GM19240 (cell line): ENCODE results near the gene SIRPG.
"Not testable (repeated sequence)": the region's sequence is repeated elsewhere in the genome, so short reads cannot be mapped to it uniquely, and the experiment has no call there.

Source experiments
- DNase-seq: peaks from one replicate; pipeline ENCODE4 v3.0.0; 2011; ENCODE audit warnings: low spot score; ENCODE audit not compliant: insufficient read length

SIRPG gene

DNA sequence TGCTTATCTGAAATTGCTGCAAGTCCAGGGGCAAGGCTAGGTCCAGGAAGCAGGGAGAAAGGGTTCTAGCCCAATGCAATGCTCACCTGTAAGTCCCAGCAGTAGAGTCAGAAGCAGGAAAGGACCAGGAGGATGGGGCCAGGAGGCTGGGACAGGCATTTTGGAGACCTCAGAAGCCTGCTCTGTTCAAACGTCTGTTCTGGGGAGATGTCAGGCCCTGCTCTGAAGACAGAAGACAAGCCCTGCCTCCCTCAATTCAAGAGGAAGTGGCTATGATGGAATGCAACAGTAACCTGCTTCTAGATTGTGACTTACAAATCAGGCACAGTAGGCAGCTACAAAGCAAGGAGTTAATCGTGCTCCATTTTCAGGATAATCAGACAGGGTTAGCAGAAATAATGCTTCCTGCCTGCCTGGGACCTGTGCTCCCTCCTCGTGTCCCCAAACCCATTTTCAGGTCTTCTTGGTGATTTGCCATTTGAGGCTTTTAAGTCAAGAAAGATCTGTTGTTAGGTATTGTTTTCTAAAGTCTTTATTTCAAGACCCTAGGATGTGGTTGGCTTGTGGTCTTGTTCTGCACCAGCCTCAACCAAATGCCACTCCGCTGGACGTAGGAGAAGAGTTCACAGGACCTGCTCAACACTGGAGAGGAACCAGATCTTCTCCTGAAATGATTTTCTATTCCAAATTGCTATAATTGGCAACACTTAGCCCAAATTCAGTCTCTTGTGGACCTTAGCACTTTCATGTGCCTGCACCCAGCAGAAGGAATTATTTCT, at the start of gene SIRPG:
Gene SIRPG (minus strand): TSS at position 224 of the 779 bp plus-strand sequence. CDS start 65 bp downstream, at position 159.
- no peak for DNase-seq

DNA sequence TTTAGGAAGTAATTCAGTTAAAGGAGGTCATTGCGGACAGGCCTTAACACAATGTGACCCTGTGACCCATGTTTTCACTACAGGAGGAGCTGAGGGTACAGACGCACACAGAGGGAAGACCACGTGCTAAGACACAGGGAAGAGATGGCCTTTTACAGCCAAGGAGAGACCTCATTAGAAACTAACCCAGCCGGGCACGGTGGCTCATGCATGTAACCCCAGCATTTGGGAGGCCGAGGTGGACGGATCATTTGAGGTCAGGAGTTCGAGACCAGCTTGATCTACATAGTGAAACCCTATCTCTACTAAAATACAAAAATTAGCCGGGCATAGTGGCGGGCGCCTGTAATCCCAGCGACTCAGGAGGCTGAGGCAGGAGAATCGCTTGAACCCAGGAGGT, 49.3 kb upstream of the SIRPG start:
- not testable (repeated sequence) for DNase-seq

DNA sequence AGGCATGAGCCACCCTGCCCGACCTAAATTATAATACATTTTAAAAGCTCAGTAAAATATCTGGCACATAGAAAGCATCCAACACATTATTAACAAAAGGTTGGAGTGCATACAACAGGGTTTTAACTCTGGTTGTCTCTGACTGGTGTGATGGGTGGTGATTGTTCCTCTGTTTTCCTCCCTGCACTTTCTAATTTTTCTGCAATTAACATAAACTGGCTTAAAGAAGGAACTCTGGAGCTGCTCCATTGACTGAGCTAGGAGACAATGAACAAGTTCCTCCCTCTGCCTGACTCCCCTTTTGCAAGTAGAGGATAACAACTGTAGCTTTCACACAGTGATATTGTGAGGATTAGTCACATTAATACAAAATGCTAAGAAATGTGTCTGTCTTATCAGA, 48.5 kb upstream of the SIRPG start:
- no peak for DNase-seq

DNA sequence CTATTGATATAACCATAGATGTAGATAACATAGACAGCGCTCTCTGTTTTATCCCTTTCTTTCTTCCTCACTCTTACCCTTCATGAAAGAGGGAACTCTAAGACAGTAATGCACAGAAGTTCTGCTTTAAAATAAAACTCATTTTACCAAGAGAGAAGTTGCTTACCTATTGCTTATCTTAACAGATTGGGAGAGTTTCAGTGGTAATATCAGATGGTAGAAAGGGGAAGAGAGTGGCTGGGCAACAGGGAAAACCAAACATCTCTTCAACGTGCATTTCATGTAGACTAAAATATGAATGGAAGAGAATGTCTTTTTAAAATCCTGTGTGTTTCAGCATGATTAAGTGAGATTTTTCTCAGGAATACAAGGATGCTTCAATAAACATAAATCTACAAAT, 45.3 kb upstream of the SIRPG start:
- no peak for DNase-seq

DNA sequence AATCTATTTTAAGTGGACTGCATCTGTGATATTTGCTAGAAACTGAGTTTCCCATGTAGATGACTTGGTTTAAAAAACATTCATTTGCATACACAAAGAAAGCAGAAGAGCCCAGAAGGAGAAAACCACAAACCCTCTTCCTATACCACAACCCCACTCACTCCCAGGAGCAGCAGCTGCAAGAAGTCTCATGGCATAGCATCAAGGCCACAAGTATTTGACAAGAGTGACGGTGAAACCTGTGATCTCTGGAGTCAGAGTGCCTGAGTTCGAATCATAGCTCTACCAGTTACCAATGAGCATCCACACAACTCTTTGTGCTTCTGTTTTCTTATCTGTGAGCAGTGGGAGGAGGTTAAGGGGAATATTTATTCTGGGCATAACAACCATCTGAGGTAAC, 44.7 kb upstream of the SIRPG start:
- no peak for DNase-seq

DNA sequence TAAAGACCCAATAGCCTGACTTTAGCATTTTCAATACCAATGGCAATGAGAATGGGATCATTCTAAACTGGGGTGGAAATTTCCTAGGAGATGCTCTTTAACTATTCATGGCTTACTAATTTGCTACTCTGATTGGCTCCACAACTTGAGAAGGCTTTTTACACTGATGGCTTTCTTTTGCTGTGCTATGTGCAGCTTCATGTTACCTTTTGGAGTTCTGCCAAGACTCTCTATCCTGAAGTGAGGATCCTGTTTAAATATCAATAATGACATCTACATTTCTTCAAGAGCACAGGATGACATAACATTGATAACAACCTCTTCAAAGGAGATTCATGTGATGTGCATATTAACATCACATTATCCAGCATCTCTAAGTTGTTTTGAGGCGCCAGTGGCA, 43.4 kb upstream of the SIRPG start:
- no peak for DNase-seq

DNA sequence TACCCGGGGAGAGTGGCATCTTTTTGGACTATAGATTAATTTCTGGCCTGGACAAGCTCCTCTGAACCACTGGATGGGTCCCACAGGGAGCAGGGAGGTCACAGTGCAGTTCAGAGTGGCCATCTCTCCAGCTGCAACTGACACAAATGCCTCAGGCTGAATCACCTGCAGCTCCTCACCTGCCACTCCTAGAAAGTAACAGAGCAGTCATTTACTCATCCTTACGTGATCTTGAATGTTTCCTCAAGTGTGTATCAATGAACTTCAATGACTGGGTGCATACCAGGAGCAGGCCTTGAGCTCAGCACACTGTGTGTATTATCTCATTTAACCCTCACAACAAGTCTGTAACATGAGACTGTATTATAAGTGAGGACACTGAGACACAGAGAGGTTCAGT, 40.0 kb upstream of the SIRPG start:
- no peak for DNase-seq

DNA sequence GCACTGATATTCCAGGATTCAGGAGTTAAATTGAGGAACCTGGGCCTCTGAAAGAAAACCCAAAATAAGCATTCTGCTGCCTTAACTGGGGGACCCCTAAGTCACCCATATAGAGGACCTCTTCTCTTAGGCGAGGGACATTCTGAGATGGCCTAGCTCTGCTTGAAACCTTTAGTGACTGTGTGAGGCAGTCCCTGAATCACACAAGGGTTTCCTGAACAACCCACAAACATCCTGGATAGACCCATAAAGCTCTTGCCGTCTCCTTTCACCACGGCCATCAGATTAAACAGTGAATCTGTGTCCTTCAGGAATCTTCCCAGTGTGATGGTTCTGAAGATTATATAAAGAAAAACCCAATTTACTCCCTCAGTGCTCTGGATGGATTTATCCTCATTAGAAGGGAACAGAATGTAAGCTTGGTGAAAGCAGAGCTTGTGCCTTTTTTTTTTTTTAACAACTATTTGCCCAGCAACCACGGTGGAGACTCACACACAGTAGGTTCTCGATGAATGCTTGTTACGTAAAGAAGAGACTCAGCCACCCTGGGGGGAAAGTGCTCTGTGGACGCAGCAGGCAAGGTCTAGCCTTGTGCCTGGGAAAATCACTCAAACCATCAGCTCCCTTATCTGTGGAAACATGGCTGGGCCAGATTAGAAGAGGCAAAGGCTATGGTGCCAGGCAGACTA, 39.1 kb upstream of the SIRPG start:
- DNase-seq: no peak

DNA sequence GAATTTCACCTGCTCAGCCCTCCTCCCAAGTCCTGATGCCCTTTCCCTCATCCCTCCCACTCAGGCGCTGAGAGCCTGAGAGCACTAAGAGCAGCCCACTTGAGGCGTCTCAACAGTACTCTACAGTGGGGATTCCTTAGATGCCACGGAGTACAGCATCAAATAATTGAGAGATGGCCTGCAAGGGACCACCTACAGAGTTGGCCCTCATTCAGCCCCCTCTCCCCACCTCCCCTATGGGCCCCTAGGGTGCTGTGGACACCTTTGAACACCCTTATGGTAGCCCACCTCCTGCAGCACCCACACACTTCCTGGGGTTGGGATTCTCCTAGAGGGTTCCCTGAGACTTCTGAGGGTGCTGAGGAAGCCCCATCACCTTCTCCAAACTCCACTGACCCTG, 37.1 kb upstream of the SIRPG start:
- no peak for DNase-seq

DNA sequence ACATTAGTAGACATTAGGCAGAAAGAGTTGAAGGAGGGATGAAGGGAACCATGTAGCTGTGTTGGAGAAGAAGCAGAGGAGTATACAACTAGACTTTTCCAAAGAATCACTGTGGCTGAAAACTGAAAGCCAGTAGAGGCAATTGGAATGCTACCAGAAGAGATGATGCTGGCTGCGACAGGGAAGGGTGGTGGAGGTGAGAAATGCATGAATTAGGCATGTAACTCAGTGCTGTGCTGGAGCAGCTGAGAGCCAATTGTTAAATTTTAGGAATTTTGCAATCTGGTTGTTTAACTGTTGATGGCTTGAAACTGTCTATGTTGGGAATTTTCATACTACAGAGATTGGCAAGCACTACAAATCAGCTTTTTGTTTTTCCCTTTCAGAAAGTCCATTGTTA, 35.8 kb upstream of the SIRPG start:
- no peak for DNase-seq

DNA sequence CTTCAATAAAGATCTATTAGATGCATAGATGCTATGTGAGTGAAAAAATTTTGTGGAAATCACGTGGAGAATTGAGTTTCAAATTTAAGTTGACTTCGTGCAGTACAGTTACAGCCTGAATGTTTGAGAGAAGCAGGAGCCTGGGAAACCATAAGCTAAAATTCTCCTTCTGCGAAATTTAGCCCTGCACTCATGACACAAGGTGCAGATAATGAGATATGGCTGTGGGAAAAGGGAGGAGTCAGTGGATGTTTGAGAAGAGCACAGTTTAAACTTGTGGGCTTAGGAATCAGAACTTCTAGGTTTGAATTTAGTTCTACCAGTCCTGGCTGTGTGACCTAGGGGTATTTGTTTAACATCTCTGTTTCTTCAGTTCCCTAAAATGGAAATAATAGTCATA, 32.1 kb upstream of the SIRPG start:
- DNase-seq: no peak

DNA sequence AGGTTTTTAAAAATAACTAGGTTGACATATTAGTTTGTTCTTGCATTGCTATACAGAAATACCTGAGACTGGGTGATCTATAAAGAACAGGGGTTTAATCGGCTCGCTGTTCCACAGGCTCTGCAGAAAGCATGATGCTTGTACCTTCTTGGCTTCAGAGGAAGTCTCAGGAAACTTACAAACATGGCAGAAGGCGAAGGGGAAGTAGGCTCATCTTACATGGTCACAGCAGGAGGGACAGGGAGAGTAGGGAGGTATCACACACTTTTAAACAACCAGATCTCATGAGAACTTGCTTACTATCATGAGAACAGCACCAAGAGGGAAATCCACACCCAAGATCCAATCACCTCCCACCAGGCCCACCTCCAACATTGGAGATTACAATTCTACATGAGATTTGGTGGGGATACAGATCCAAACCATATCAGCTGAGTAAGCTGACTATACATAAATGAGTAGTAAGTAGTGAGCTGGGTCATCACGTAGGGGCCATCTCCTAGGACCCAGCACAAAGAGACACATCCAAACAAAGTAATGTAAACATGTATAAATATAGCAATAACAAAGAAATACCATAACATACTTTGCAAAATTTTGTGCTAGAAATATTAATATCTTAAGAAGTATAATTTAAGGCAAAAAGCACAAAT, 31.4 kb upstream of the SIRPG start:
- no peak for DNase-seq

DNA sequence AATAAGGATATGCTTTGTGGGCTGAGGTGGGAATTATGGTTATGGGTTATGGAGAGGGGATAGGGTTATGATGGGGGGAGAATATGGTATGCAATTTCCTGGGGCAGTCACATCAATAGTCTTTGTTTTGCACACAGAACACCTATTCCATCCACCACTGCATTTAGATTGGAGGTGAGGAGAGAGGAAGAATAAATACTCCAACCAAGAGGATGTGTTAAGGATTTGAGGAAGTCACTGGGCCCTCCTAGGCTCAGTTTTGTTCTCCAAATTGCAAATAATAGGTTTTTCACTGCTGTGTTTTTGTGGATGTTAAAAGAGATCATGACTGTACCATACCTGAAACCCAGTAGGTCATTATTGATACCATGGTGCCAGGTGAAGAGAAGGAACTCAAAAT, 29.5 kb upstream of the SIRPG start:
- DNase-seq: no peak

DNA sequence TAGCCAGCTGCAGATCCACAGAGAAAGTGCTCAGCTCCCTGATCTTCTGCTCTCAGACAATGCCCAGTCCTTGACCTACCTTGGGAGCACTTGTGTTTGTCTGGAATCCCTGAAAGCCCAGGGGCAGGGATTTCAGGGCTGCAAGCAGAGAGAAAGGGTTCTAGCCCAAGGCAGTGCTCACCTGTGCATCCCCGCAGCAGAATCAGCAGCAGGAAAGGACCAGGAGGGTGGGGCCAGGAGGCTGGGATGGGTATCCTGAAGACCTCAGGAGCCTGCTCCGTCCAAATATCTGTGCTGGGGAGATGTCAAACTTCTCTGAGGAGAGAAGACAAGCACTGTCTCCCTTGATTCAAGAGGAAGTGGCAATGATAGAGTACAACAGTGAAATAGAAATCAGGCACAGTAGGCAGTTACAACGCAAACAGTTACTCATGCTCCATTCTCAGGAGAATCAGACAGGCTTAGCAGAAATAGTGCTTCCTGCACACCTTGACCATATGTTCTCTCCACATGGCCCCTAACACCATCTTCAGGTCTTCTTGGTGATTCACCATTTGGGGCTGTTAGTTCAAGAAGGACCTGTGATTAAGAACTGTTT, 28.7 kb upstream of the SIRPG start:
- DNase-seq: no peak

DNA sequence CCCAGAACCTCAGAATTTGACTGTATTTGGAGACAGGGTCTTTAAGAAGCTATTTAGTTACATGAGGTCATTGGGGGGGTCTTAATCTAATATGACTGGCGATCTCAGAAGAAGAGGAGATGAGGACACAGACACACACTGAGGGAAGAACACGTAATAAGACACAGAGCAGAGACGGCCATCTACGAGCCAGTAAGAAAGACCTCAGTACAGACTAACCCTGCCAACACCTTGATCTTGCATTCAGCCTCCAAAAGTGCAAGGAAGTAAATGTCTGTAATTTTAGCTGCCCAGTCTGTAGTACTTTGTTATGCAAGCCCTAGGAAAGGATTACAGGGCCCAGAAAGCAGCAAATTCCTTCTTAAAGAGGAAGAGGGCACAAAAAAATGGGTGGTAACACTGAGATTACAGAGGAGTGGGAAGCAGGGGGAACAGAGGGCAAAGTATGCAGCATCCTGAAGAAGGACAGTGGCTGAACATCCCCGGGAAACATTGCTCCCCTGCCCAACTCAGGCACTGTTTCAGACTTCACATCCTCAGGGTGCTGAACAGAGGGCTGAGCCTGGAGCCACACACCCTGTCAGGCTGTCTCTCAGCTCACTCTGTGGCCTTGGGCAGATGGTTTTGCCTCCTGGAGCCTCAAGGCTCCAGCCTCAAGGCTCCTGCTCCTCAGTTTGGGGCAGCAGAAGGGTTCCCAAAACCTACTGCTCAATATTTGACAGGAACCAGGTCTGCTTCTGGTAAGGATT, 27.9 kb upstream of the SIRPG start:
- DNase-seq: no peak

DNA sequence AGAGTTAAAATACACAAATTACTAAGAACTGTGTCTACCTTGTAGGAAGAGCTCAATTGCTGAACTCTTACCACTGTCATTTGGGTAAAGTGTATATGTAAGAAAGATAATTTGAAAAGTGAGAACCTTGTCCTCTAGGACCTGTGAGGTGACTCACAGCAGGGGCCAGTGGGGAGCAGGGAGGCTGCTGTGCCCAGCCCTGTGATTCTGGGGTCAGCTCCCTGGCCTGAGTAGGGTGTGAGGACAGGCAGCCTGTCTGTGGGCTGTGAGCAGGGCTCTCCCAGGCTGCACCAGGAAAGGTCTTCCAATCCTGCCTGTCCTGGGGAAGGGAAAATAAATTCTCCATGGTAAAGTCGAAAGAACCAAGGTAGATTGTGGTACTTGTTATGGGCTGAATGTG, 27.3 kb upstream of the SIRPG start:
- no peak for DNase-seq

DNA sequence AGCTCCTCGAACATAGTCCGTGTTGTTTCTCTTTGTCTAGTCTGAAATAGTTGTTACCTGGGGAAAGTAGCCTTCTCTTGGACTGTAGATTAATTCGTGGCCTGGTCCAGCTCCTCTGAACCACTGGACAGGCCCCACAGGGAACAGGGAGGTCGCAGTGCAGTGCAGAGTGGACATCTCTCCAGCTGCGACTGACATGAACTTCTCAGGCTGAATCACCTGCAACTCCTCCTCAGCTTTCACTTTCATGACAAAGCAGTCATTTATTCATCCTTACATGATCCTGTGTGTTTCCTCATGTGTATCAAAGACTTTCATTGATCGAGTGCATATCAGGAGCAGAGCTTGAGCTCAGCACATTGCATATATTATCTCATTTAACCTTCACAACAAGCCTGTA, 19.1 kb upstream of the SIRPG start:
- no peak for DNase-seq

DNA sequence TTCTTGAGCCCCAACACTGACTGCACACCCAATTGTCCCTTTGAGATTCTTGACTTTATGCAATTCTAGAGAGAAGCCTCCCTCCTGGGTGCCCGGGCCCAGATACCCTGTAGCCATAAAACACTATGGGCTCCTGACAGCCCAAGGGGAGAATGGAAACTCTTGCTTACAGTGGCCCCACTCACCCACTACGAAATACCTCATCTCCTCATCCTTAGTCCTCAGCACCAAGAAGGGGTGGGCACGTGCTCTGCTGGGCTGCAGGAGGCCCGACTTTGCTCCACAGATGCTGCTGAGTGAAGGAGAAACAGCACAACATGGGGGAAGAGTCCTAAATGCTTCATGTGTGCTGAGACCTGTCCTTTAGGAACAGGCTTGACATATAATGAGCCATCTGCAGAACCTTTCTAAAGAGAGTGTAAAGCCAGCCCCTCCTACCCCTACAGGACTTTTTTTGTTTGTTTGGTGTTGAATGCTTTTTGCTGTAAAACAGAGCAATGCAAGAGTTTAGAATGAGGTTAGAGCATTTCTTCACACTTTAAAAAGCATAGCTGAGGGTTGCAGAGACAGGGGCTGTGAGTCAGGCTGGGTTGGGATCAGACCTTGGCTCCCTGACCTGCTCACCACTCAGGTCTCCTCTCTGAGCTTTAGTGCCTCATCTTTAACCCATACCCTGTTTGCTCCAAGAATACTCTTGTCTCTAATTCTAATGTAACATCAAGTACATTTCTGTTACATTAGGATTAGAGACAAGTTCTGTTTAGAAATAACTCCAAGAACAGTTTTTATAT, 17.6 kb upstream of the SIRPG start:
- DNase-seq: no peak

DNA sequence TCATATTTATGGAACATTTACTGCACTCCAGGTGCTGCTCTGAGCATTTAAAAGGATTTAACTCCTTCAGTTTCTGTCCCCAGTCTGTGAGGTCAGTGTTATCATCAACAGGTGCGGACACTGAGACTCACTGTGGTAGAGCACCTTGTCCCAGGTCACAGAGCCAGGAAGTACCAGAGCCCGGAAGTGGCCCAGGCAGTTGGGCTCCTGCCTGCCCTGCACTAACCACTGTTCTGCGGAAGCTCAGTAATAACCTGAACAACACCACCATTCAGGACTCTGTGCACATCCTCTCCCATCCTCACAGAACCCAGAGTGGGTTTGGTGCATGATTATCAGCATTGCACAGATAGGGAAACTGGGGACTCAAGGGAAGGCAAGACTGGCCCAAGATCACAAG, 16.8 kb upstream of the SIRPG start:
- DNase-seq: no peak

DNA sequence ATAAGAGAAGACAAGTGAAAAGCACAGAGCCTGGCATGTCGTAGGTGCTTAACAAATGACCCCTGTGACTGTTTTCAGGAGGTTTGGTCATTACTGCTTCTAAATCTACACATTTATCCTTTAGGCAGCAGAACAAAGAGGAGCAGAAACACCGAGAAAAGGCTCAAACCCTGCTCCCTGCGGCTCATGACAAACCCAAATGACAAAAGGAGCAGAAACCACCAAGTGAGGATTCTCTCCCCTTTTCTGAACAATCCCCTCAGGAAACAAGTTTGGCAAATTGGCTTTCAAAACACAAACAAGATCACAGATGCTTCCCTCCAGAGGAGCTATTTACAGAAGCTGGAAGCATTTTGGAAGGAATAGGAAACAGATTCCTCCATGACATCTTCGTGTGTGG, 15.8 kb upstream of the SIRPG start:
- DNase-seq: no peak

DNA sequence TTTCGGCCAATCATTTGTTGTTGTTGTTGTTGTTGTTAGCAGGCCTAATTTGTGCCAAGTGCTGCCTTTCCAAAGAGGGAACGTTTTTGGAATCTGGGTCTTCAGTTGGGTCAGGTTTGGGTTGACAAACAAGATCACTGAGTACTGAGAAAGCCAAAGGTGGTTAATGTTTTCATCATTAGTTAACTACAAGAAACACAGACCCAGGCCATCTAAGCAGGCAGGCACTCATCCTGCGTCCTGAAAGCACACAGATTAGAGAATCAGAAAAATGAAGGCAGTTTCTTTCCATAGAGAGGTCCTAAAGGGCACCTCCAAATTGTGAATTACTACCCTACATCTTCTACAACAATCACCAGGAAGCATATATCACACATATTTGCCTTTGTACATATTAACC, 15.1 kb upstream of the SIRPG start:
- no peak for DNase-seq
